CD4-positive, alpha-beta T cell treated with Interferon gamma for 1 hour (primary cell): ENCODE results near the gene SLC39A11.
"Not testable (repeated sequence)": the region's sequence is repeated elsewhere in the genome, so short reads cannot be mapped to it uniquely, and the experiment has no call there.

Experiments
- DNase-seq: peaks from one replicate; pipeline ENCODE4 v3.0.0-alpha.2; 2020

The SLC39A11 gene

DNA sequence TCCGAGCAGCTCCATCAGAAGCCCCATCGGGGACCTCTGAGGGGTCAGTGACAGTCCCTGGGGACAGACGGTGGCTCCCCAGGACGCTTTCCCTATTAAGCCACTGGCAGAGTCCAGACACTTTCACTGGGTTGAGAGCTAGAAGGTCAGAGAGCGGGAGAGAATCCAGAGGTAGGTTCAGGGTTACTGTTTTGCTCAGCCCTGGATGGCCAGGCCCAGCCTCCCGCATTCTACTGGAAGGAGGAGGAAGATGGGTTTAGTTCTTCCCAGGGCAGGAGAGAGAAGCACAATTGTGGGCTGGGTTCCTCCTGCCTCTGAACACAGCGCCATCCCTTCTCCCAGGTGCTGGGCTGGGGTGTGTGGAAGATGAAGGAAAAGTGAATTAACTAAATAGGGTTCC lies 452.8 kb downstream of the SLC39A11 start:
- no peak for DNase-seq

DNA sequence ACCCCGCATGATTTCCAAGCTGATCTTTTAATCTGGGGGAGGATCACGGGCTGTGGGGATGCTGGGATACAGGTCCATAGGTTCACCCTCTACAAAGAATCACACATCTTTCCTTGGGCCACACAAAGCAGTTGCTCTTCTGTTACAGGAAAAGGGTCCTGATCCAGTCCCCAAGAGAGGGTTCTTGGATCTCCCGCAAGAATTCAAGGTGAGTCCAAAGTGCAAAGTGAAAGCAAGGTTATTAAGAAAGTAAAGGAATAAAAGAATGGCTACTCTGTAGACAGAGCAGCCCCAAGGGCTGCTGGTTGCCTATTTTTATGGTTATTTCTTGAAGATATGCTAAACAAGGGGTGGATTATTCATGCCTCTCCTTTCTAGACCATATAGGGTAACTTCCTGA lies 453.6 kb downstream of the SLC39A11 start:
- not testable (repeated sequence) for DNase-seq

DNA sequence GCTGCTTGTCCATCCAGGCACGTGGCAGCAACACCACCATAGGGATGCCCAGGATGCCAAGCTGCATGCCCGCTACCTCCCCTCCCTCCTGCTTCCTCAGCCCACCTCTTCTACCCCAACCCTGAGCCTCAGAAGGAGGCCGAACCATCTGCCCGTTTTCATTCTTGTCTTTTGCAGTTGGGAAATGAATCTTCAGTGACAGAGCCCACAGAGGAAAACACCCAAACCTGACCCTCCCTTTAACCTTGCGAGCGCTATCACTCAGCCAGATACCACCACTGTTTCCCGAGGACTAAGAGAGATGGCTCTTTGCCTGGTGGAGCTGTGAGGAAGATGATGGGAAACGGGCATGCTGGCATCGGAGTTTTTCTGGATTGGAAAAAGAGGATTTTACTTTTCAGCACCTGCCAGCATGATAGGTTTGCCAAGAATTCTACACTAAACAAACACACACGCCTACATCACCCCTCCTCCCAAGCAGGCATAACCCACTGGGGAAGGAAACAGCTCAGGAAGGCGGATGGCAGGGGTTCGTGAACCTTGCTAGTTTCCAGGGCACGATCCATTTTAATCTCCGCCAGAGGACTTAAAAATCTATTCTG lies 457.4 kb downstream of the SLC39A11 start:
- DNase-seq, result no peak

DNA sequence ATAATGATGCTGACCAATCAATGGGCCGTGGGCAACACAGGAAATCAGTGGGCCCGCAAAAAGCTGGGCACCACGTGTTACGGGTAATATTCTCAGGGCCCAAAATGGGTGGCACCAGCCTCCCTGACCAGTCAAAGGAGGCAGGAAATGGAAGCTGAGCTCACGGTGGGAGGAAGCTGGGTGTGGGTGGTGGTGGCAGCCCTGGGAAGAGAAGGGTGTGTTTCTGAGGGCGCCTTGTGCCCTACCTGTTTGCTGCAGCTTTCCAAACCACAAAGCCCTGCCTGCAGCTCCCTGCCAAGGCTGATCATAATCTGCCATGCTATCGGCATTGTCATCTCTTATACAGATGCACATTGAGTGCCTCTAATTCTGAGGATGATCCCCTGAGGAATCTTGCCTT lies 457.9 kb downstream of the SLC39A11 start:
- no peak for DNase-seq

DNA sequence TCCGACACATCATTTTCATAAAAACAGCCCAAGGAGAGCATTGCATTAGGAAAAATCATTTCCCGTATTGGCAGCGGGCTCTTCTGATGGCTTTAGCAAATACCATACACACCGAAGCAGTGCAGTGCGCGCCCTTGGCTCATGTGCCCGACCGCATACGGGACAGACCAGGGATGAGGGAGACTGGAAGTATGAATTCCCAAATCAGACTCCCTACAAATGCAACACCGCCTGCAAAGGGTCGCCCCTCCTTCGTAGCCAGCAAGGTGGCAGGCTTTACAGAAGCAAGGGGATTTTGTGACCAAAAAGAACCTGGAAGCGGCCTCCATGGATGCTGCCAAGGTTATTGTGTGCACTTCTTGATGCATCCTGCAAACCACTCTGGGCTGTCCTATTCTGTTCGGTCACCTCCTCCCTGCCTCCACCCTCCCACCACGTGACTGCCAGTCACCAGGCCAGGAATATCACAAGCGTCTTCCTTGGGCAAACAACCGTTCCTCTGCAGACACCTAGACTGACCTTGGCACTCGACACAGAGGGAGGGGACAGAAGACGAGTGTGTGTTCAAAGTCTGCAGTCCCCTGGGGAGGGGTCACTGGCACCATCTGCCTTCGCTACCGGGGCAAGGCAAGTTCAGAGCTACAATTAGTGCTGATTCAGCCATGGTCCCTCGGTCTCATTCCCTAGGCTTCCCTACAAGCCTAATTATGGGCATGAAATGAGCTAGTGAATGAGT lies 460.4 kb downstream of the SLC39A11 start:
- DNase-seq, result no peak

DNA sequence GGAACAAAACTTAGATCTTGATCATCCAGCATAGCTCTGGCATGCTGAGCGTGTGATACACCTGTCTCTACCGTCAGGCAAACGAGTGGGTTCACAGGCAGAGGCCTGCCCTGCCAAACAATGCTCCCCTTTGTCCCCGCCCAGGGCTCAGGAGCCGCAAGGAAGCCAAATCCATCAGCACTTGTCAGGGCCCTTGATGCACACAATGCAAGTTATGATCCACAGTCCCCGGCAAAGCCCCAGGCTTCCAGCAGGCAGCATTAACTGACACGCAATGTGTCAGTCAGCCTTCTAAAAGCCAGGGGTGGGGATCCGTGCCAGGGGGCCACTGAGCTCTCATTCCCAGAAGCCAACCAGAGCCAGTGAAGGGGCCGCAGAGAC lies 460.9 kb downstream of the SLC39A11 start:
- no peak for DNase-seq

DNA sequence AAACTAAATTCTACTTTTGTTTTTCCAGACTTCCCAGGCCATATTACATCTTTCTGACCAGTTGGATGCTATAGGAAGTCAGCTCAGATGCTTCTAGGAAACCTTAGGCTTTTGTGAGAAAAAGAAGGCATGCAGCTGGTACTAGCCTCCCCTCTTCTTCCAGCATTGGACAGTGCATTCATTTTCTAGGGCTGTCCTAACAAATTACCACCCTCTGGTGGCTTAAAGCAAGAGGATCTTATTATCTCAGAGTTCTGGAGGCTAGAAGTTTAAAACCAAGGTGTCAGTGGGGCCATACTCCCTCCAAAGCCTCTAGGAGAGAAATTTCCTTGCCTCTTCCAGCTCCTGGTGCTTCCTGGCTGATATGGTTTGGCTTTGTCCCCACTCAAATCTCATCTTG lies 467.8 kb downstream of the SLC39A11 start:
- DNase-seq, result no peak

DNA sequence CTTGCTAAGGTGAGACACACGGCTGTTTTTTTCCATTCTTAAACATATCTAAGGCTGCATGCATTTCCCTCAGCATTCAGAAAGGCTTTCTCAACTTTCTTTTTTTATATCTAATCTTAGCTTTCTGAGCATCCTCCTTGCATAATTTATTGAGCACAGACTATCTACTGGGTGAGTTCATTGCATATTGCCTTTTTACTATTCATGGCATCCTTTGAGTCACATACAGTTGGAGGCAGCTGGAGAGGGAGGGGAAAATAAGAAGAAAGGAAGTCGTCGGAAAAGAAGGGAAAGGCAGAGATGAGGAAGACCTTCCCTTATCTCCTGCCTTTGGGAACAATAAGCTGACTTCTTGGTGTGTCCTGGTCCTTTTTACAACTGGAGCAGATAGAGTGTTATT lies 468.3 kb downstream of the SLC39A11 start:
- no peak for DNase-seq

DNA sequence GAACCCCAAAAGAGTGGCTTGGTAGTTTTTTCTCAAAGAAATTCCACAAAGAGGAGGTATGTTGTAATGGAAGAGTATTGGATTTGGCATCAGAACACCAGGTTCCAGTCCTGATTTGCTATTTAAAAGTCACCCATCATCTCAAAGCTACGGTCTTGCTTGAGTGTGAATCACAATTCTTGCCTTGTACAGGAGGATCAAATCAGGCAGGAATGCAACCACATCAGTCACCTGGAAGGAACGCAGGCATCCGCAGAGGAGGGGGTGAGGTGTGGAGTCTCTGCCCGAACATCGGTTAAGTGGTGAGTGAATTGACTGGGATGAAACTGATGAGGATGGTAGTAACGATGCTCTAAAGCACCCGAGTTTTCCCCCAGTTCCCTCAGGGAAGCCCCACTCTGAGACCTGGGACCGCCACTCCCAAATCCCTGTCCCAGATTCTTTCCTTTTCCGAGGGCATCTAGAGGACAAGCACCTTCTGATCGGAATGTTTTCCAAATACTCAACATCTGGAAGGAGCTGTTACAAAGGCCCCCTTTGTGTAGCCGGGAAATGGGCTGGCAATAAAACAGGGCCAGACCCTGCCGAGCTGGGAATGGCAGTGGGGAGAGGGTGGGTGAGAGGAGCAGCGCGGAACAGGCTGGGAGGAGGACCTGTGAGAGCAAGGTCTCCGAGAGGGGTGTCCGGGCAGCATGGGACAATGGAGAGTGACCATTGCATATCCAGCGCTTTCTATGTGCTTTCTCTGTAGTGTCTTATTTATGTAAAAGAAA lies 469.6 kb downstream of the SLC39A11 start:
- DNase-seq, result no peak

DNA sequence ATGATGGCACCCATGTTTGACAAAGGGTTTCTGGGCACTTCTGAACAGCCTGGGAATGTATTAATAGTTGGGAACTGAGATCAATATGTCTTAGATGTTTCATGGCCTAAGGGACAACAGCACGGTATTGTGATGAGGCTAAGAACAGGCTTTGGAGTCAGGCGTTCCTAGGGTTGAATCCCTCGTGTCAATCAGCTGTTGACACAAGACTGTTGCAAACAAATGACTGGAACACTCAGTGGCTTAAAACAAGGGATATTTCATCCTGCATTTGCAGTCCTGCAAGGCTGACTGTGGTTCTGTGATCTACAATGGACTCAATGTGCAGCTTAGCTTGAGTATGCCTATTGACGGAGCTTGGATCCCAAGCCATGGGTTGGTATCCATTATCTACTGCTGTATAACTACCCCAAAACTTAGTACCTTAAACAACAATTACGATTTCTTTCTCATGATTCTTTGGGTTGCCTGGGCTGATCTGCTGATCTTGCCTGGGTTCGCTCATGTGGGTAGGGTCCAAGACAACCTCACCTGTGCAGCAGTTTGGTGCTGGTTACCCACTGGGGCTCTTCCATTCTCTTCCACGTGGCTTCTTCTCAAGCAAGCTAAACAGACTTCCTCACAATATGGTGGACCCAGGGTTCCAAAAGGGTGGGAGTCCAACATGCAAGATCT lies 472.4 kb downstream of the SLC39A11 start:
- no peak for DNase-seq

DNA sequence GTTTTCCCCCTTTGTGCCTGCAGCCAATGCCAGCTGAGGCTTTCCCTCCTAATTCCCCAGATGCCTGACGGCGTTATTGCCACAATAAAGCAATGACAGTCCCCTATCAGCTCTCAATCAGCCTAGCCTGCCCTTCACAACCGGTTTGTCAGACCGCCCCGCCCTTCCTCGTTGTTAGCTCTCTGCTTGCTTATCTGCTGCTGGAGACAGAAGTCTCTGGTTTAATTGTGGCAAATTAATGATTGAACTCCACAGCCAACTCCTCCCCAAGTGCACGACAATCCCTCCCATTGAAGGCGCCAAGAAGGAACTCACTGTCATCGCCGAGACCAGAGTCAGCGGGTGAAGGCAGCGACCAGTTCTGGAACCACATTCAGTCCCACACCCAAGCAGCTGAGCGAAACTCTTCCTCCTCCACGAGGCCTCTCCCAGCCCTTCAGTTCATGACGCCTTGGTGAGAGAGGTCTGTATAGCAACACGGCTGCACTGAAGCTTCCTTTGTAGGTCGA lies 474.4 kb downstream of the SLC39A11 start:
- peak; percentile 10 for DNase-seq

DNA sequence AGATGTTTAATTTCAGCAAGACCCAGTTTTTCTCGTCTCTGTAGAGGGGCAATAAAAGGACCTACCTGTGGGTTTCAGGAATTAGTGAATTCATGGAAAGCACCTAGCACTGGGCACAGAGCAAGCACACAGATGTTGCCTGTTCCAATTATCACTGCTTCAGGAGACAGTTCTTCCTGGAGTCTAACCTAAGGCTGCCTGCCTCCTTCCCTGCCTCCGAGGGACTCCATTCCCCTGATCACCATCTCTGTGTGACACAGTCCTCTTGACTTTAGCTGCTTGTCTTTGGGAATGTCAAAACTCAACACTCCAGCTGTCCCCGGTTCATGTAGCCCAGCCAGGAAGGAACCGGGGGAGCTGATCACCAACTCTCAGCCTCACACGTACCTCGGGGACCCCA lies 474.9 kb downstream of the SLC39A11 start:
- DNase-seq, result no peak

DNA sequence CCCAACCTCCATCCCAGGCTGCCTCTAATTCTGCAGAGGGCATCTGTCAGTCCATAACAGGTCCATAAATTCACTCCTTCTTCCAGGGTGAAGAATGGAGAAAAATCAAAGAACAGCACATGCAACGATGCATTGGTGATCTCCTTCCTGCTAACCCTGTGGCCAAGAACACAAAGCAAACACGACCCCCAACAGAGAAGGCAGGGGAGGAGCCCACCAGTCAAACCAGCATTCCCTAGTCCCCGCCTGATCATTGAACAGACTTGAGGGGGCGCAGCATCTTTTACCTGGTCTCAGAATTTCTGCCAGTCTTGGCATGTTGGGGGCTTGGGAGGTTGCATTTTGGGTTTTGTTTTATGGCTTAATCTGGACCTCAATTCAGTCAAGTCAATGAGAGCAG lies 476.0 kb downstream of the SLC39A11 start:
- DNase-seq, result no peak

DNA sequence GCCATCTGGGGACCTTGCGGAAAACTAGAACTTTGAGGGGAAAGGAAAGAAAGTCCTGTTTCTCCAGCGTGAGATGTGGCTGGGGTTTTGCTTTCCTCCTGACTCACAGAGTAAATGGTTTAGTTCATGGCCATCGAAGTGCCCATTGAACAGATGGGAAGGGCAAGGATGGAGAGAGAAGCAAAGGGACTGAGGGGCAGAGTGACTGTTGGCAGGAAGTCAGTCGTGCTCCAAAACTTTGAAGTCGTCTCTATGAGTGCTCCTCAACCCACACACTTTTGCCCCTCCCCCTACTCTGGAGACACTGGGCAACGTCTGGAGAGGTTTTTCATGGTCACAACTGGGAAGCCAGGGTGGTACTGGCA lies 476.9 kb downstream of the SLC39A11 start:
- no peak for DNase-seq

DNA sequence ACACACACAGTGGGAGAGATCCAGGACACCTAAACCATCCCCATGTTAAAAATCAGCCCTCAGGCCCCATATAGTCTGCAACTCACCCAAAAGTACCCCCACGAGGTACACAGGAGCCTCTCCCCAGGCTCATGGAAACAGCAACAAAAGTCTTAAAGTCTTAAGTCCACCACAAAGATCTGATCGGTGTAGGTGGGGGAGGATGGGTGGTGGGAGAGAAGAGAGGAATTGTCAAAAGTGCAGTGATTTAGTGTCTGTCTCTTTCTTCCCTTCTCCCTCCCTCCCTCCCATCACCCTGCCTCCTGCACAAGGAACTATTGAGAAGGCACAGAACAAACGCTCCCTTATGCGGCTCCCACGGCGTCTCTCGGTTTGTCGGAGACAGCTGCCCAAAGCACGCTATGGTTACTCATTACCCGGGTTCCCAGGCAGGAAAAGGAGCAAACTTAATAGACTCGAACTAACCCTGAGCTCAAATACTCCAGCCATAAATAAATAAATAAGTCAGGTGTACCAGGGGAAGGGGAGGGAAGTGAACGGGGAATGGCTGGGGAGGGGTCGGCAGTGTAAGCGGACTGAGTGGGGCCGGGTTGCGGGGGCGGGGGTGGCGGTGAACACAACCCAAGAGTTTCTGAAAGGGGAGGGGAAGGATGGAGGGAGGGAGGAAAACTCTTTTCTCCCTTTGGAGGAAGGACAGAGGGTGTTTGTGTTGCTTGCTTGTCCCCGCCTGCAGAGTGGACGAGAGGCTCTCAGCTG lies 477.4 kb downstream of the SLC39A11 start:
- no peak for DNase-seq

DNA sequence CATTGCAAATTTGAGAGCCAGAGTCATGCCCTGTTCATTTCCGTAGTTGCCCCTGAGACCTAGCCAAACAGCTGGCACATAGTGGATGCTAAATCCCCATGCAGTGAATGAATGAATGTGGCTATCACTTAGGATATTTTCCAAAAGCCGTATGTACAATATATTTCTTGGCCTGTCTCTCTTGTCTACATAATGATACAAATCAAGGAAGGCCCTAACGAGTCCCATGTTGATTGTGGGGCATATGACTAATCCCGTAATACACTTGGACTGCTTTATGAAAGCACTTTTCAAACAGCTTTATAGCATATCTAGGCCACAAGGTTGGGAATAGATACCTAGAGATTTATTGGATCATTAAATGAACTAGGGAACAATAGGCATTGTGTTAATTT lies 478.0 kb downstream of the SLC39A11 start:
- DNase-seq, result no peak

DNA sequence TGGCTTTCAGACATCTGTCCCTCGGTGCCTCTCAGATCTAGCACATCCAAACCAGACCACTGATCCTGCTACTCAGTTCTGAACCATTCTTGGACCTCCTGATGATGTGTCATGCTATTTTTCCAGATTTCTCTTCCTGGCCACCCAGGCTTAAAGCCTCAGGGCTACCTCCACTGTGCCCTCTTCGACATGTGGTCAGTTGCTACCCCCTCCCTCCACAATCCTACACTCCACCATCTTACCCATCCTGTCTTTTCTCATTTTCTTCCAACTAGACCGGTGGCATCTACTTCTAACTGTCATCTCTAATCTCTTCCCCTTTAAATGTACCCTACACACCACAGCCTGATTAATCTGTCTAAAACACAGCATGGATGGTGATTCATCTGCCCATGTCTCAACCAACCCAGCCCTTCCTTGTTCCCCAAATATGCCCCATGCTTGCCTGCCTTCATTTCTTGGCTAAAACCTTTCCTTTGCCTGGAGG lies 478.6 kb downstream of the SLC39A11 start:
- DNase-seq, result no peak

DNA sequence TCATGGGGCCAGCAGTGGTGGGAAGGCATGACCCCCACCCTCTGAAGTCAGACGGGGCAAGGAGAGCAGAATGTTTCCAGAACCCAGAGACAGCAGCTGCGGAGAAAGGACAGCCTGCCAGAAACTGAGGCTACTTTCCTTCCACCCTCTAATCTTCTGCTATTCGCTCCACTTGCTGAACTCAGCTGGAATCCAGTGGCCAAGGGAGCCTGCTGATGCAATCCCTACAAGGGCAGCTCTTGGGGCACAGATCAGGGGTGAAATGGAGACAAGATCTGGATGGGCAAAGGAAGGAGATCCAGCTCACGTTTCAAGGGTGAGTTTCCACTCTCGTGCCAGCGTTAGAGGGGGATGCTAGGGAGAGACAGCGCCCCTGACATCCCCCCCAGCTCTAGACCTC lies 479.1 kb downstream of the SLC39A11 start:
- DNase-seq, result no peak

DNA sequence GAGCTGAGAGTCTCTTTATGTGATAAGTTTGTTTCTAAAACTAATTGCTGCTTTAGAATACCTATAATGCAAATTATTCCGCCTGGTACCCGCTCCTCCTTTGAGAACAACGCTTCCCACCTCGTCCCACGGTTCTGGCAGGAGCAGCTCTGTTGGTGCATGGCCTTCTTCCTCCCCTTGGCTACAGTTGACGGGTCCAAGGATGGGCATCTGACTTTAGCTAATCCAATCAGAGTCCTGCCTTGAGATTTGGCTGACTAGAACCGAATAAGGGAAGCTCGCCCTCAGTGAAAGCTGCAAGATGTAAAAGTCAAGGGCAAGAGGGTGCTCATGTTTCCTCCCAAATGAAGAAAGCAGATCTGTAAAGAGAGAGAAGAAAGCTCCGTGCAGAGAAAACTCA lies 481.3 kb downstream of the SLC39A11 start:
- DNase-seq, result no peak

DNA sequence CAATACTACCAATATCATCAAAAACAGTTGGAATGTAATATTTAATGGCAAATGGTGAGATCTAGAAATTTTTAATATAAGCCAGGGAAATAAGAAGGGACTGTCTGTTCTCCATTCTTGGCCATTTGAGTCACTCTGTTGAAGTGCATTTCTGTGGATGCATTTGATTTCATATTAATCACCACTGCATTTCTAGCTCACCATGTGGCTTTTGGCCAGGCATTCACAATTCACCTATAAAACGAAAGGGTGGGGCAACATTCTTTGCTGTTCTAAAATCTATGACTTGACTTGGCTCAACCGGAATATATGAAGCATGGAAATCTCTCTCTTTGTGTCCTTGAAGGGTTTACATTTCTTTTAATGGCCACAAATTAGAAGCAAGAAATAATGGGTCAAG lies 483.0 kb downstream of the SLC39A11 start:
- no peak for DNase-seq

DNA sequence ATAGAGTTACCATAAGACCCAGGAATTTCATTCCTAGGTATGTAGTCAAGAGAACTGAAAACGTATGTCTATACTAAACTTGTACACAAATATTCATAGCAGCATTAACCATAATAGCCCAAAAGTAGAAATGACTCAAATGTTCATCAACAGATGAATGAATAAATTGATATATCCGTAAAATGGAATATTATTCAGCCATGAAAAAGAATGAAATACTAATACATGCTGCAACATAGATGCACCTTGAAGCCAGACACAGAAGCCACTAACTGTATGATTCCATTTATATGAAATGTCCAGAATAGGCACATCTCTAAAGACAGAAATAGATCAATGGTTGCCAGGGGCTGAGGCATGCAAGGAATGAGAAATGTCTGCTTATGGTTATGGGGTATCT lies 484.1 kb downstream of the SLC39A11 start:
- no peak for DNase-seq

DNA sequence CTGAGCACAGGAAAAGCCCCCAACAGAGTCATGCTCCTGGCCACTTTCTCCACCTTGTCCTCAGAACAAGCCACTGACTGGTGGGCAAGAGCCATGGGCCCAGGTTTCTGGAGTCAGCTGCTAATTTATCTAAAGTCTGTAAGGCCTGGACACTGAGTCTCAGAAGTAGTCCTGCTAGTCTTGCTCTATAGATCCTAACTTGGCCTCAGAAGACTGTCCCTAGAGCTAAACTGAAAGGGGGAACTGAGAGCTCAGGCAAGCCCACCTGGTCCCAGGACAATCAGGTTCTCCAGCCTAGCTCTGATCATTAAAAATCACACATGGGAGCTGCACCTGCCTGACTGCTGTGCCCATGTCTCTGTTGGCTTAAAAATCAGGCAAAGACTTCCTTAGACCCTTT lies 485.8 kb downstream of the SLC39A11 start:
- no peak for DNase-seq

DNA sequence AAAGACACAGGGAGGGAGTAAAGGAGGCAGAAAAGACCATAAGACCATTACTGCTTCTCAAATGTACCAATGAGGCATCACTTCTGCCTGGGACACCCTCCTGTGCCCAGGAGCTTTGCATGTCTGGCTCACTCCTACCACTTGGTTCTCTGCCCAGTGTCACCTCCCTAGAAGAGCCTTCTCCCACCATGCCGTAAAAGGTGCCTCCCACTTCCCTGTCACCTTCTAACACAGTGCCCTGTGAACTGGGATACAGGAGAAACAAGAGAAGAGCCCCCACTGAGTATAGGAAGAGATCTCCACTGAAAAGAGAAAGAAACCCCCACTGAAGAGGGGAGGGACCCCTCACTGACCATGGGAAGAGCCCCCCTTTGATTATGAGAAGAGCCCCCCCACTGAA lies 486.9 kb downstream of the SLC39A11 start:
- DNase-seq, result no peak
